IMR-90 (cell line): Measurements from ENCODE around the gene ATP2B2. TPM values are rescaled to one million over a fixed set of nuclear protein-coding genes. Genes with fewer than 3 reads are reported as not detected.

Experiments
- ATAC-seq: fragments of 200-7000 bp; cut with Tn5 transposase; 2 replicates; pipeline ENCODE4 v1.9.1; 2020; ENCODE audit warnings: low read depth, mild to moderate bottlenecking, moderate library complexity
- BruUV-seq: library from RNA; stranded (reverse); fragments of 400-500 nt; replicated peaks from 2 replicates; lab custom pipeline; 2021; lab: Mats Ljungman, UMichigan
- CTCF ChIA-PET: fragments of 300-600 bp; formaldehyde crosslinking; extraction: SDS; loops from one replicate; lab custom pipeline; 2021; ENCODE audit warnings: antibody characterized with exemption; lab: Yijun Ruan, JAX
- POLR2A ChIA-PET: fragments of 300-600 bp; sonication (Branson Sonifier 250); formaldehyde crosslinking; loops from one replicate; lab custom pipeline; 2022; ENCODE audit warnings: antibody characterized with exemption; ENCODE audit not compliant: unreplicated experiment; lab: Charles Lee
- DNase-seq: peaks from one replicate; pipeline ENCODE4 v3.0.0; 2013
- H2AFZ ChIP-seq: replicated peaks from 2 replicates; pipeline ENCODE3; 2013; ENCODE audit warnings: low read length, mild to moderate bottlenecking; ENCODE audit not compliant: poor library complexity
- H2AK5ac ChIP-seq: 2 replicates; pipeline ENCODE4 v1.6.1; 2013; ENCODE audit warnings: low read depth, low read length, inconsistent platforms
- H2AK9ac ChIP-seq: replicated peaks from 2 replicates; pipeline ENCODE3; 2013; ENCODE audit warnings: mild to moderate bottlenecking, low read depth, low read length, moderate library complexity; ENCODE audit not compliant: poor library complexity
- H2BK120ac ChIP-seq: 2 replicates; pipeline ENCODE4 v1.6.1; 2013; ENCODE audit warnings: low read depth, low read length, inconsistent platforms
- H2BK15ac ChIP-seq: 3 replicates; pipeline ENCODE4 v1.6.1; 2013; ENCODE audit warnings: low read depth, low read length, inconsistent platforms
- H2BK20ac ChIP-seq: 2 replicates; pipeline ENCODE4 v1.6.1; 2013; ENCODE audit warnings: low read depth, mild to moderate bottlenecking, inconsistent platforms, low read length, moderate library complexity
- H2BK5ac ChIP-seq: 2 replicates; pipeline ENCODE4 v1.6.1; 2013; ENCODE audit warnings: mild to moderate bottlenecking, low read depth, low read length, inconsistent platforms; ENCODE audit not compliant: poor library complexity, severe bottlenecking
- H3K14ac ChIP-seq: replicated peaks from 2 replicates; pipeline ENCODE4 v1.6.1; 2013; ENCODE audit warnings: low read depth, low read length, inconsistent platforms
- H3K18ac ChIP-seq: 2 replicates; pipeline ENCODE4 v1.6.1; 2013; ENCODE audit warnings: low read depth, low read length, control low read depth
- H3K23ac ChIP-seq: 2 replicates; pipeline ENCODE4 v1.6.1; 2013; ENCODE audit warnings: low read depth, low read length, inconsistent platforms
- H3K27ac ChIP-seq: 2 replicates; pipeline ENCODE4 v1.5.1; 2013; ENCODE audit warnings: mild to moderate bottlenecking, control low read depth, low read length; ENCODE audit not compliant: insufficient read depth
- H3K27me3 ChIP-seq: 2 replicates; pipeline ENCODE4 v1.6.1; 2013; ENCODE audit warnings: low read length; ENCODE audit not compliant: control insufficient read depth, insufficient read depth
- H3K36me3 ChIP-seq: 2 replicates; pipeline ENCODE4 v1.6.1; 2013; ENCODE audit warnings: low read length, mixed read lengths; ENCODE audit not compliant: control insufficient read depth, insufficient read depth
- H3K4ac ChIP-seq: 2 replicates; pipeline ENCODE4 v1.6.1; 2013; ENCODE audit warnings: low read depth, low read length, inconsistent platforms
- H3K4me1 ChIP-seq: 2 replicates; pipeline ENCODE4 v1.6.1; 2013; ENCODE audit warnings: low read length, mixed read lengths; ENCODE audit not compliant: control insufficient read depth, insufficient read depth
- H3K4me2 ChIP-seq: 2 replicates; pipeline ENCODE4 v1.6.1; 2013; ENCODE audit warnings: low read depth, mild to moderate bottlenecking, control low read depth, low read length, moderate library complexity
- H3K4me3 ChIP-seq: 2 replicates; pipeline ENCODE4 v1.5.1; 2013; ENCODE audit warnings: low read depth, mild to moderate bottlenecking, control low read depth, low read length, moderate library complexity; ENCODE audit not compliant: insufficient read depth
- H3K56ac ChIP-seq: 2 replicates; pipeline ENCODE4 v1.6.1; 2013; ENCODE audit warnings: low read length, inconsistent platforms; ENCODE audit not compliant: insufficient read depth; ENCODE audit errors: extremely low read depth
- H3K79me1 ChIP-seq, 2 experiments: 2 replicates each; pipeline ENCODE4 v1.6.1; 2013; ENCODE audit warnings: low read length in 2 of 2, inconsistent platforms in 1 of 2, low read depth in 1 of 2
- H3K9ac ChIP-seq: 2 replicates; pipeline ENCODE4 v1.6.1; 2013; ENCODE audit warnings: low read depth, low read length, control low read depth
- H3K9me1 ChIP-seq: 2 replicates; pipeline ENCODE4 v1.6.1; 2013; ENCODE audit warnings: low read length, inconsistent platforms; ENCODE audit not compliant: insufficient read depth
- H3K9me3 ChIP-seq: 2 replicates; pipeline ENCODE4 v1.6.1; 2013; ENCODE audit warnings: low read length; ENCODE audit not compliant: control insufficient read depth, insufficient read depth
- H4K20me1 ChIP-seq: 2 replicates; pipeline ENCODE4 v1.6.1; 2013; ENCODE audit warnings: low read length, inconsistent platforms; ENCODE audit not compliant: insufficient read depth
- H4K5ac ChIP-seq: 2 replicates; pipeline ENCODE4 v1.6.1; 2013; ENCODE audit warnings: mild to moderate bottlenecking, low read depth, low read length, control low read depth
- H4K8ac ChIP-seq, 2 experiments: 2 replicates each; pipeline ENCODE4 v1.6.1; 2013; ENCODE audit warnings: low read depth in 2 of 2, low read length in 2 of 2, control low read depth in 1 of 2, inconsistent platforms in 1 of 2
- H4K91ac ChIP-seq: 2 replicates; pipeline ENCODE4 v1.6.1; 2013; ENCODE audit warnings: low read depth, low read length, inconsistent platforms; ENCODE audit not compliant: insufficient read depth
- BHLHE40 ChIP-seq: fragments of 150-350 bp; IDR thresholded peaks from 2 replicates; pipeline ENCODE4 v1.6.1; 2016; ENCODE audit warnings: mild to moderate bottlenecking, low read depth, low read length
- CEBPB ChIP-seq: IDR thresholded peaks from 2 replicates; pipeline ENCODE4 v1.6.1; 2012; ENCODE audit warnings: low read depth, low read length, improper control_type of control experiment
- CHD1 ChIP-seq: IDR thresholded peaks from 2 replicates; pipeline ENCODE4 v1.6.1; 2012; ENCODE audit warnings: low read depth, low read length, improper control_type of control experiment
- FOS ChIP-seq: fragments of 150-350 bp; IDR thresholded peaks from 2 replicates; pipeline ENCODE4 v1.6.1; 2016; ENCODE audit warnings: low read depth, low read length
- MAFK ChIP-seq: IDR thresholded peaks from 2 replicates; pipeline ENCODE4 v1.6.1; 2012; ENCODE audit warnings: low read depth, low read length, improper control_type of control experiment
- MAZ ChIP-seq: IDR thresholded peaks from 2 replicates; pipeline ENCODE4 v1.6.1; 2012; ENCODE audit warnings: low read depth, mild to moderate bottlenecking, low read length, improper control_type of control experiment, moderate library complexity, borderline replicate concordance
- MXI1 ChIP-seq: IDR thresholded peaks from 2 replicates; pipeline ENCODE4 v1.6.1; 2012; ENCODE audit warnings: low read depth, mild to moderate bottlenecking, low read length, moderate library complexity, borderline replicate concordance
- NFE2L2 ChIP-seq: fragments of 150-350 bp; IDR thresholded peaks from 2 replicates; pipeline ENCODE4 v1.6.1; 2016; ENCODE audit warnings: low read depth, mild to moderate bottlenecking, low read length
- POLR2A ChIP-seq: IDR thresholded peaks from 2 replicates; pipeline ENCODE4 v1.6.1; 2012; ENCODE audit warnings: mild to moderate bottlenecking, low read depth, low read length
- RAD21 ChIP-seq: IDR thresholded peaks from 2 replicates; pipeline ENCODE4 v1.6.1; 2012; ENCODE audit warnings: low read length, improper control_type of control experiment
- RCOR1 ChIP-seq: IDR thresholded peaks from 2 replicates; pipeline ENCODE4 v1.6.1; 2012; ENCODE audit warnings: mild to moderate bottlenecking, low read length, improper control_type of control experiment; ENCODE audit not compliant: insufficient replicate concordance
- RFX5 ChIP-seq: IDR thresholded peaks from 2 replicates; pipeline ENCODE4 v1.8.0; 2012; ENCODE audit warnings: low read depth, mild to moderate bottlenecking, low read length, moderate library complexity
- WGBS, 2 experiments: methylation state at CpG; one replicate each; pipeline versions ENCODE4 v1.1.5 to v1.1.7; 2013; ENCODE audit warnings: missing lambda C conversion rate in 2 of 2; ENCODE audit not compliant: insufficient read length in 1 of 2; ENCODE audit errors: extremely low coverage in 2 of 2; 5-methylcytosine and 5-hydroxymethylcytosine counted together
- dilution Hi-C: fragments of 300-500 bp; cut with HindIII; formaldehyde crosslinking; loops from one replicate; pipeline ENCODE4 v1.14.3; 2018; ENCODE audit warnings: low sequenced_read_pairs; ENCODE audit not compliant: unreplicated experiment
- in situ Hi-C: fragments of 300-500 bp; cut with MboI; formaldehyde crosslinking; loops from 3 replicates; pipeline ENCODE4 v1.14.3; 2019; ENCODE audit warnings: low sequenced_read_pairs, inconsistent platforms, mixed read lengths
- intact Hi-C: fragments of 100-400 bp; cut with micrococcal nuclease; formaldehyde crosslinking; loops from 2 replicates; pipeline ENCODE4 v1.10.0; 2022
- polyA plus RNA-seq, 3 experiments: library from polyadenylated mRNA; depleted of rRNA; stranded (reverse); fragments of >200 nt; gene quantifications; 2 replicates each; pipeline ENCODE4 v1.2.3, GENCODE V29; 2012; ENCODE audit warnings: low replicate concordance in 1 of 3
- total RNA-seq: library from RNA; depleted of rRNA; stranded (reverse); fragments of >200 nt; gene quantifications from 2 replicates; pipeline ENCODE4 v1.2.3, GENCODE V29; 2012
- TF ChIP-seq, protein P1 (sequence below): conservative IDR thresholded peaks from 2 replicates; pipeline ENCODE4 v1.5.1; 2012; ENCODE audit warnings: mild to moderate bottlenecking, low read depth, low read length, improper control_type of control experiment
- TF ChIP-seq, protein P2 (sequence below): fragments of 150-350 bp; IDR thresholded peaks from 2 replicates; pipeline ENCODE4 v1.6.1; 2017; ENCODE audit warnings: mild to moderate bottlenecking, antibody characterized with exemption, low read length, low read depth
- TF ChIP-seq, protein P3 (sequence below): fragments of 150-350 bp; IDR thresholded peaks from 2 replicates; pipeline ENCODE4 v1.6.1; 2016; ENCODE audit warnings: low read depth, mild to moderate bottlenecking, low read length, moderate library complexity, borderline replicate concordance

ATP2B2 gene
- total and polyA plus RNA-seq, 2 of the 4 experiments (the other 2 are of a cell fraction): under 0.01 to 0.02 TPM

DNA sequence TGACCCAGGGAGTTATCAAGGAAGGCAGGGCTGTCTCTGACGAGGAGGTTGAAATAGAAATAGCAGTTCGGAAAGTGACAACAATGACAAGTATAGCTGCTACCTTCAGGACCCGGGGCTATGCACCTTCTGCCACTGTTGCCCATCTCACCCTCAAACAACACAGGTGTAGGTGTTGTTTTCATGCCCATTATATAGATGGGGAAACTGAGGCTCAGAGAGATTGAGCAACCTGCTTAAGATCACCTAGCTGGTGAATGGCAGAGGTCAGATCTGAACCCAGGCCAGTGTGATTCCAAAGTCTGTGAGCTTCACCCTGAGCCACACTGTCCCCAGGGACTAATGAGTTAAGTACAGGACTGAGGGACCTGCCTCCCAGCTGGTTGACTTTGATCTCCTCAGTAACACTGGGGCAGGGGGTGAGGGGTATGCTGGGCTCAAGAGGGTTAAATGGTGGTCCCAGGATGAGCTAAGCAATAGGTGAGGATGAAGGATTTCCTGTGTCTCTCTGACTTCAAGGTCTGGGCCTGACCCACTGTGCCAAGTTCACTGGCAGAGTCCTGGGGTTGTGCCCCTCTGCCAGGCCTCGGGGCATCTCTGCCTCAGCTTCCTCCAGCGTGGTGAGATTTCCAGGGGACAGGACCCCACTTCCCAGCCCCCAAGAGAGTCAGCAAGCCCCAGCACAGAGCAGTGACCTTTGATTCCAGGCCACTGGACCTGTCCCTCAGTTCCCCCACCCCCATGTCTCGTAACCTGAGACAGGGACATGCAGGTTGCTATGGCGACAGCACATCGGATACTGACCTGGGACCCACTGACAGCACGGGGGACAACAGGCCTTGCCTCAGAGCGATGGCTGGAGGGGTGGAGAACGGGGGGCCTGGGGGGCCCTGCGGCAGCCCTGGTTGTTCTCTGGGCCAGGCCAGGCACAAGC is 35.0 kb downstream of the ATP2B2 start:
- Histone ChIP-seq H3K4me1 (no peaks in the 10 kb centered on the region), H4K20me1 (no peaks in the 10 kb centered on the region), H3K9me1 (no peaks in the 10 kb centered on the region), H3K56ac (no peak overlapping the region), H3K4me3 (no peak overlapping the region), H3K9ac (no peak overlapping the region), H2AFZ (no peak overlapping the region), H2BK120ac (no peak overlapping the region), H3K14ac (no peak overlapping the region), H2BK5ac (no peak overlapping the region), H3K9me3 (no peaks in the 10 kb centered on the region), H2BK15ac (no peak overlapping the region), H3K4ac (no peak overlapping the region), H2AK5ac (no peak overlapping the region), H3K23ac (no peak overlapping the region), H4K8ac (no peak overlapping the region), H2BK20ac (no peak overlapping the region), H4K5ac (no peak overlapping the region), H3K4me2 (no peak overlapping the region), H3K27ac (no peak overlapping the region), H3K79me1 (no peaks in the 10 kb centered on the region), H3K18ac (no peak overlapping the region), H4K91ac (no peak overlapping the region), H2AK9ac (peak overlapping the region; percentile 42), H3K36me3 (no peaks in the 10 kb centered on the region), H3K27me3 (peaks cover 57% of the 10 kb centered on the region)
- ChIA-PET CTCF (no interaction called here), POLR2A (no interaction called here)
- WGBS, 2 experiments: 4% methylated on average over 4 of the region's 12 CpGs; no CpG with 5 or more reads in 1 of the 2 experiments
- intact Hi-C loops (no loop called here), in situ Hi-C loops (no loop called here), dilution Hi-C loops (no loop called here)
- BruUV-seq: no TSS peak
- ATAC-seq (no peak), DNase-seq (no peak)
- no peak for TF ChIP-seq RFX5
- no peak for TF ChIP-seq MAZ
- TF ChIP-seq RAD21: no peak
- TF ChIP-seq, protein P1, sequence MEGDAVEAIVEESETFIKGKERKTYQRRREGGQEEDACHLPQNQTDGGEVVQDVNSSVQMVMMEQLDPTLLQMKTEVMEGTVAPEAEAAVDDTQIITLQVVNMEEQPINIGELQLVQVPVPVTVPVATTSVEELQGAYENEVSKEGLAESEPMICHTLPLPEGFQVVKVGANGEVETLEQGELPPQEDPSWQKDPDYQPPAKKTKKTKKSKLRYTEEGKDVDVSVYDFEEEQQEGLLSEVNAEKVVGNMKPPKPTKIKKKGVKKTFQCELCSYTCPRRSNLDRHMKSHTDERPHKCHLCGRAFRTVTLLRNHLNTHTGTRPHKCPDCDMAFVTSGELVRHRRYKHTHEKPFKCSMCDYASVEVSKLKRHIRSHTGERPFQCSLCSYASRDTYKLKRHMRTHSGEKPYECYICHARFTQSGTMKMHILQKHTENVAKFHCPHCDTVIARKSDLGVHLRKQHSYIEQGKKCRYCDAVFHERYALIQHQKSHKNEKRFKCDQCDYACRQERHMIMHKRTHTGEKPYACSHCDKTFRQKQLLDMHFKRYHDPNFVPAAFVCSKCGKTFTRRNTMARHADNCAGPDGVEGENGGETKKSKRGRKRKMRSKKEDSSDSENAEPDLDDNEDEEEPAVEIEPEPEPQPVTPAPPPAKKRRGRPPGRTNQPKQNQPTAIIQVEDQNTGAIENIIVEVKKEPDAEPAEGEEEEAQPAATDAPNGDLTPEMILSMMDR: no peak
- TF ChIP-seq CHD1: no peak
- TF ChIP-seq POLR2A: no peak
- TF ChIP-seq RCOR1: no peak
- TF ChIP-seq NFE2L2: no peak
- no peak for TF ChIP-seq BHLHE40
- TF ChIP-seq, protein P2, sequence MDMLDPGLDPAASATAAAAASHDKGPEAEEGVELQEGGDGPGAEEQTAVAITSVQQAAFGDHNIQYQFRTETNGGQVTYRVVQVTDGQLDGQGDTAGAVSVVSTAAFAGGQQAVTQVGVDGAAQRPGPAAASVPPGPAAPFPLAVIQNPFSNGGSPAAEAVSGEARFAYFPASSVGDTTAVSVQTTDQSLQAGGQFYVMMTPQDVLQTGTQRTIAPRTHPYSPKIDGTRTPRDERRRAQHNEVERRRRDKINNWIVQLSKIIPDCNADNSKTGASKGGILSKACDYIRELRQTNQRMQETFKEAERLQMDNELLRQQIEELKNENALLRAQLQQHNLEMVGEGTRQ: no peak
- TF ChIP-seq, protein P3, sequence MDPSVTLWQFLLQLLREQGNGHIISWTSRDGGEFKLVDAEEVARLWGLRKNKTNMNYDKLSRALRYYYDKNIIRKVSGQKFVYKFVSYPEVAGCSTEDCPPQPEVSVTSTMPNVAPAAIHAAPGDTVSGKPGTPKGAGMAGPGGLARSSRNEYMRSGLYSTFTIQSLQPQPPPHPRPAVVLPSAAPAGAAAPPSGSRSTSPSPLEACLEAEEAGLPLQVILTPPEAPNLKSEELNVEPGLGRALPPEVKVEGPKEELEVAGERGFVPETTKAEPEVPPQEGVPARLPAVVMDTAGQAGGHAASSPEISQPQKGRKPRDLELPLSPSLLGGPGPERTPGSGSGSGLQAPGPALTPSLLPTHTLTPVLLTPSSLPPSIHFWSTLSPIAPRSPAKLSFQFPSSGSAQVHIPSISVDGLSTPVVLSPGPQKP: no peak
- TF ChIP-seq CEBPB: no peak
- TF ChIP-seq MXI1: no peak
- no peak for TF ChIP-seq FOS
- TF ChIP-seq MAFK: no peak
